Activated CD8-positive, alpha-beta memory T cell treated with anti-CD3 and anti-CD28 coated beads for 48 hours (primary cell): ENCODE results near the gene AFAP1L2.

Experiments
- DNase-seq, 3 experiments: peaks; one replicate each; pipeline ENCODE4 v3.0.0-alpha.2; 2020; ENCODE audit warnings: low read depth in 2 of 3, low spot score in 2 of 3

The AFAP1L2 gene

GRCh38 chr10:114412907-114413797 lies 8.8 kb upstream of the AFAP1L2 start:
- DNase-seq, result no peak

- DNase-seq, result no peak
Measured at GRCh38 chr10:114408968-114409444, 4.7 kb upstream of the AFAP1L2 start.

GRCh38 chr10:114408112-114408967 lies 4.0 kb upstream of the AFAP1L2 start:
- no peak for DNase-seq

- no peak for DNase-seq
Measured at GRCh38 chr10:114406455-114406854, 2.2 kb upstream of the AFAP1L2 start.

- DNase-seq, result no peak
Measured at GRCh38 chr10:114405011-114405350, 679 bp upstream of the AFAP1L2 start.

- no peak for DNase-seq
Measured at GRCh38 chr10:114403541-114404161, 651 bp downstream of the AFAP1L2 start.

- no peak for DNase-seq
Measured at GRCh38 chr10:114402871-114403540, 1.3 kb downstream of the AFAP1L2 start.

- no peak for DNase-seq
Measured at GRCh38 chr10:114402233-114402632, 2.1 kb downstream of the AFAP1L2 start.

- no peak for DNase-seq
Measured at GRCh38 chr10:114401195-114401791, 3.0 kb downstream of the AFAP1L2 start.

GRCh38 chr10:114400091-114400490 lies 4.2 kb downstream of the AFAP1L2 start:
- DNase-seq, result no peak

GRCh38 chr10:114399576-114399975 lies 4.7 kb downstream of the AFAP1L2 start:
- no peak for DNase-seq

GRCh38 chr10:114398587-114399331 lies 5.5 kb downstream of the AFAP1L2 start:
- DNase-seq, result no peak

- no peak for DNase-seq
Measured at GRCh38 chr10:114397651-114398145, 6.6 kb downstream of the AFAP1L2 start.

- no peak for DNase-seq
Measured at GRCh38 chr10:114396464-114396863, 7.8 kb downstream of the AFAP1L2 start.

GRCh38 chr10:114395366-114396022 lies 8.8 kb downstream of the AFAP1L2 start:
- DNase-seq, result no peak

- DNase-seq, result no peak
Measured at GRCh38 chr10:114394531-114394930, 9.8 kb downstream of the AFAP1L2 start.

GRCh38 chr10:114393886-114394285 lies 10.4 kb downstream of the AFAP1L2 start:
- no peak for DNase-seq

GRCh38 chr10:114393482-114393881 lies 10.8 kb downstream of the AFAP1L2 start:
- no peak for DNase-seq
